Sigmoid colon (tissue), 4 donors: ENCODE measurements around the gene MUC20.

Experiments used
- EP300 ChIP-seq, 4 donors: sonication (generic); formaldehyde crosslinking; IDR thresholded peaks; one replicate each; pipeline ENCODE4 v1.6.1; 2017; ENCODE audit warnings: antibody characterized with exemption in 4 of 4
- POLR2A ChIP-seq, 2 donors: fragments of 450-650 bp; IDR thresholded peaks; one replicate each; pipeline ENCODE4 v1.6.1; 2016; ENCODE audit warnings: antibody characterized with exemption in 2 of 2, mild to moderate bottlenecking in 2 of 2, moderate library complexity in 2 of 2
- POLR2AphosphoS5 ChIP-seq, 4 donors: sonication (generic); formaldehyde crosslinking; IDR thresholded peaks; one replicate each; pipeline ENCODE4 v1.6.1; 2017; ENCODE audit warnings: antibody characterized with exemption in 4 of 4
- TF ChIP-seq, protein P1 (sequence below), 4 experiments: fragments of 450-650 bp in 3 of 4; fragments of 200-600 bp in 1 of 4; IDR thresholded peaks; one replicate each; pipeline ENCODE4 v1.5.1; 2016 to 2019; ENCODE audit warnings: antibody characterized with exemption in 4 of 4, mild to moderate bottlenecking in 3 of 4, moderate library complexity in 2 of 4

DNA sequence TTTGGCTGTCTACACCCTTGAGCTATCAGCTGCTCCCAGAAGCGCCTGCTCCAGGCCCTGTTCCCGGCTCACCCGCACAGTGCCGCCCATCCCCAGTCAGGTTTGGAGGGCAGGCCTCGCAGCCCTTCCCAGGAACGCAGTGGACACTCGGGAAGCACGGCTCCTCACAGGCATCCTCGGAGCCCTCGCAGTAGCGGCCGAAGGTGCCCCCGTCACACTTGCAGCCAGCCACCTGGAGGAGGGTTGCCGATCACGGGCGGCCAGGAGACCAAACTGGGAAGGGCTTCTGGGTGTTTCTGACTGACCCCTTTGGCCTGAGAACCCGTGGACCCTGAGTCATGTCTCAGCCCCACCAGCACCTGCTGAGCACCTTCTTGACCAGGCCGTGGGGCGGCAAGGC lies 33.4 kb downstream of the MUC20 start:
- TF ChIP-seq POLR2AphosphoS5 (IDR thresholded peaks at IDR 0.05) (no peak), POLR2A (IDR thresholded peaks at IDR 0.05) (no peak), EP300 (IDR thresholded peaks at IDR 0.05) (no peak)
- TF ChIP-seq, protein P1, sequence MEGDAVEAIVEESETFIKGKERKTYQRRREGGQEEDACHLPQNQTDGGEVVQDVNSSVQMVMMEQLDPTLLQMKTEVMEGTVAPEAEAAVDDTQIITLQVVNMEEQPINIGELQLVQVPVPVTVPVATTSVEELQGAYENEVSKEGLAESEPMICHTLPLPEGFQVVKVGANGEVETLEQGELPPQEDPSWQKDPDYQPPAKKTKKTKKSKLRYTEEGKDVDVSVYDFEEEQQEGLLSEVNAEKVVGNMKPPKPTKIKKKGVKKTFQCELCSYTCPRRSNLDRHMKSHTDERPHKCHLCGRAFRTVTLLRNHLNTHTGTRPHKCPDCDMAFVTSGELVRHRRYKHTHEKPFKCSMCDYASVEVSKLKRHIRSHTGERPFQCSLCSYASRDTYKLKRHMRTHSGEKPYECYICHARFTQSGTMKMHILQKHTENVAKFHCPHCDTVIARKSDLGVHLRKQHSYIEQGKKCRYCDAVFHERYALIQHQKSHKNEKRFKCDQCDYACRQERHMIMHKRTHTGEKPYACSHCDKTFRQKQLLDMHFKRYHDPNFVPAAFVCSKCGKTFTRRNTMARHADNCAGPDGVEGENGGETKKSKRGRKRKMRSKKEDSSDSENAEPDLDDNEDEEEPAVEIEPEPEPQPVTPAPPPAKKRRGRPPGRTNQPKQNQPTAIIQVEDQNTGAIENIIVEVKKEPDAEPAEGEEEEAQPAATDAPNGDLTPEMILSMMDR (IDR thresholded peaks at IDR 0.05) = no peak
